Stimulated activated CD4-positive, alpha-beta T cell treated with anti-CD3 and anti-CD28 coated beads, TNF-alpha, amount 100 ng/mL, for 48 hours (primary cell): ENCODE results near the gene BPTF.
"Not testable (repeated sequence)": the region's sequence is repeated elsewhere in the genome, so short reads cannot be mapped to it uniquely, and the experiment has no call there.

Source experiments
- DNase-seq, 3 donors: peaks; one replicate each; pipeline ENCODE4 v3.0.0-alpha.2; 2020; ENCODE audit warnings: low read depth in 3 of 3

Gene BPTF

GRCh38 chr17:68004201-68004600 is 178.9 kb downstream of the BPTF start:
- no peak for DNase-seq

GRCh38 chr17:68006797-68007196 is 181.5 kb downstream of the BPTF start:
- no peak for DNase-seq

- peak; percentile 32 to 72 (median 64) for DNase-seq
These were observed 185.9 kb downstream of the BPTF start for GRCh38 chr17:68011199-68011665.

GRCh38 chr17:68013385-68013784 is 188.1 kb downstream of the BPTF start:
- no peak for DNase-seq

- DNase-seq, result no peak
These were observed 189.9 kb downstream of the BPTF start for GRCh38 chr17:68015081-68015723.

- no peak for DNase-seq
These were observed 191.5 kb downstream of the BPTF start for GRCh38 chr17:68016838-68017237.

- not testable (repeated sequence) for DNase-seq
These were observed 193.2 kb downstream of the BPTF start for GRCh38 chr17:68018493-68018892.

- no peak for DNase-seq
These were observed 194.0 kb downstream of the BPTF start for GRCh38 chr17:68019336-68019674.

GRCh38 chr17:68019675-68020408 is 194.5 kb downstream of the BPTF start:
- DNase-seq, result peak; percentile 92 to 99 (median 98)

GRCh38 chr17:68020409-68020756 is 195.1 kb downstream of the BPTF start:
- DNase-seq, result peak in 1 of 3 donors; percentile 27

GRCh38 chr17:68020791-68021190 is 195.5 kb downstream of the BPTF start:
- DNase-seq, result not testable (repeated sequence)

- DNase-seq, result no peak
These were observed 196.7 kb downstream of the BPTF start for GRCh38 chr17:68021963-68022362.

GRCh38 chr17:68022547-68022946 is 197.2 kb downstream of the BPTF start:
- not testable (repeated sequence) for DNase-seq

- no peak for DNase-seq
These were observed 204.4 kb downstream of the BPTF start for GRCh38 chr17:68029512-68030215.
